ENCODE data around the gene SOCS7.

The SOCS7 gene

DNA sequence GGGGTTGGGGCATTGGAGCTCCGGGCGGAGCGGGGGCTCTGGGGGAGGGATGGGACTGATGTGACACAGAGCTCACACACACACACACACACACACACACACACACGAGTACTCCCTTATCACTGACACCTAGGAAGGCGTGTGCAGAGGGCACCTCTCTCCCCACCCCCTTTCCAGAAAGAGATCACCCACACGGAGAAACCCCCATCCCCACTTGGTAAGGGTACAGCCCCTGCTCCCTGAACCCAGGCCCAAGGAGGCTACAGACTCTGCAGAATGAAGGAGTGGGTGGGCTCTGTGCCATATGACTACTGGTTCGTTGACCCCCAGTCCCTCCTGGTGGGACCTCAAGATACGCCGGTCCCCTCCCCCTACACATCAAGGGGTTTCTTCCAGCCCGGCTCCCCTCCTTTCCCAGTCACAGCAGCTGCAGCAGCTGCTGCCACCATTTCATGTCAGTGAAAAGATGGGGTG, 67.9 kb downstream of the SOCS7 start:
- no peak overlapping the region for H3K4me3 ChIP-seq (ENCODE audit: low read length)
- H4K20me1 ChIP-seq (ENCODE audit: insufficient read depth, low read length) = no peaks in the 10 kb centered on the region
- peaks cover 5% of the 10 kb centered on the region; the same call in 1 of the 2 replicates for H3F3A ChIP-seq (ENCODE audit: insufficient read depth, low read length)
- H3K79me2 ChIP-seq (ENCODE audit: low read length) = no peaks in the 10 kb centered on the region
- no peak for DNase-seq
- H2AFZ ChIP-seq (ENCODE audit: low read length) = no peak overlapping the region
- H3K27me3 ChIP-seq (replicated peaks; ENCODE audit: insufficient read depth, low read length) = peaks cover 38% of the 10 kb centered on the region
- no peaks in the 10 kb centered on the region for H3K9me3 ChIP-seq (replicated peaks; ENCODE audit: insufficient read depth, low read length)
- no peaks in the 10 kb centered on the region for H3K9me2 ChIP-seq (replicated peaks; ENCODE audit: insufficient read depth, low read length)
- TF ChIP-seq EZH2 (optimal IDR thresholded peaks at IDR 0.05; ENCODE audit: low read depth, low read length) (no peak), EZH2phosphoT487 (IDR thresholded peaks at IDR 0.05; ENCODE audit: low read length) (no peak)
- TF ChIP-seq, protein P1, sequence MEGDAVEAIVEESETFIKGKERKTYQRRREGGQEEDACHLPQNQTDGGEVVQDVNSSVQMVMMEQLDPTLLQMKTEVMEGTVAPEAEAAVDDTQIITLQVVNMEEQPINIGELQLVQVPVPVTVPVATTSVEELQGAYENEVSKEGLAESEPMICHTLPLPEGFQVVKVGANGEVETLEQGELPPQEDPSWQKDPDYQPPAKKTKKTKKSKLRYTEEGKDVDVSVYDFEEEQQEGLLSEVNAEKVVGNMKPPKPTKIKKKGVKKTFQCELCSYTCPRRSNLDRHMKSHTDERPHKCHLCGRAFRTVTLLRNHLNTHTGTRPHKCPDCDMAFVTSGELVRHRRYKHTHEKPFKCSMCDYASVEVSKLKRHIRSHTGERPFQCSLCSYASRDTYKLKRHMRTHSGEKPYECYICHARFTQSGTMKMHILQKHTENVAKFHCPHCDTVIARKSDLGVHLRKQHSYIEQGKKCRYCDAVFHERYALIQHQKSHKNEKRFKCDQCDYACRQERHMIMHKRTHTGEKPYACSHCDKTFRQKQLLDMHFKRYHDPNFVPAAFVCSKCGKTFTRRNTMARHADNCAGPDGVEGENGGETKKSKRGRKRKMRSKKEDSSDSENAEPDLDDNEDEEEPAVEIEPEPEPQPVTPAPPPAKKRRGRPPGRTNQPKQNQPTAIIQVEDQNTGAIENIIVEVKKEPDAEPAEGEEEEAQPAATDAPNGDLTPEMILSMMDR (IDR thresholded peaks at IDR 0.05; ENCODE audit: low read length) = no peak
- H3K36me3 ChIP-seq (replicated peaks; ENCODE audit: insufficient read depth, low read length) = no peaks in the 10 kb centered on the region
- no peak overlapping the region for H3K27ac ChIP-seq (ENCODE audit: low read length)
- H3K4me1 ChIP-seq (ENCODE audit: low read length) = peaks cover 21% of the 10 kb centered on the region
- H3K9ac ChIP-seq (ENCODE audit: low read length) = no peak overlapping the region
- H3K4me2 ChIP-seq (ENCODE audit: low read depth, low read length) = no peak overlapping the region

DNA sequence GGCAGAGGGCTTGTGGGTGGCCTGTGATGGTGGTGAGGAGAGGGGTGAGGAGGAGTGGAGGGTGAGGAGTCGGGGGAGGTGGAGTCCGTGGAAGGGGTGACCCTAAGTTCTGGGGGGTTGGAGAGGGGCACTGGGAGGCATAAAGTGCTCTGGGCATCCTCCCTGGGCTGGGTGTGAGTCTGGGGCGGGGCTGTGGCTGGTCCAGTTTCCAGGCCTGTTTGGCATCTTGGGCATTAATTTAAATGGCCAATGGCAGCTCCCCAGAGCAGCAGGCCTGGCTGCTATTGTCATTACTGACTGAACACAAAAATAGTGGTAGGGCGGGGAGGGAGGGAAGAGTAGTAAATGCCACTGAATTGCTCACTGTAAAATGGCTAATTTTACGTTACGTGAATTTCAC, 68.9 kb downstream of the SOCS7 start:
- no peak overlapping the region for H3K4me3 ChIP-seq (ENCODE audit: low read length)
- no peaks in the 10 kb centered on the region for H3K36me3 ChIP-seq (replicated peaks; ENCODE audit: insufficient read depth, low read length)
- H2AFZ ChIP-seq (ENCODE audit: low read length) = no peak overlapping the region
- no peak overlapping the region for H3K27ac ChIP-seq (ENCODE audit: low read length)
- peaks cover 38% of the 10 kb centered on the region for H3K27me3 ChIP-seq (replicated peaks; ENCODE audit: insufficient read depth, low read length)
- no peak overlapping the region for H3K9ac ChIP-seq (ENCODE audit: low read length)
- TF ChIP-seq, protein P1 (IDR thresholded peaks at IDR 0.05; ENCODE audit: low read length) = no peak
- TF ChIP-seq EZH2phosphoT487 (IDR thresholded peaks at IDR 0.05; ENCODE audit: low read length) = no peak
- no peak for TF ChIP-seq EZH2 (optimal IDR thresholded peaks at IDR 0.05; ENCODE audit: low read depth, low read length)
- H3K4me1 ChIP-seq (ENCODE audit: low read length) = peaks cover 13% of the 10 kb centered on the region
- no peaks in the 10 kb centered on the region for H3K79me2 ChIP-seq (ENCODE audit: low read length)
- H3K9me2 ChIP-seq (replicated peaks; ENCODE audit: insufficient read depth, low read length) = no peaks in the 10 kb centered on the region
- H3K9me3 ChIP-seq (replicated peaks; ENCODE audit: insufficient read depth, low read length) = no peaks in the 10 kb centered on the region
- no peaks in the 10 kb centered on the region for H4K20me1 ChIP-seq (ENCODE audit: insufficient read depth, low read length)
- H3F3A ChIP-seq (ENCODE audit: insufficient read depth, low read length) = no peaks in the 10 kb centered on the region
- DNase-seq = no peak
- H3K4me2 ChIP-seq (ENCODE audit: low read depth, low read length) = no peak overlapping the region

DNA sequence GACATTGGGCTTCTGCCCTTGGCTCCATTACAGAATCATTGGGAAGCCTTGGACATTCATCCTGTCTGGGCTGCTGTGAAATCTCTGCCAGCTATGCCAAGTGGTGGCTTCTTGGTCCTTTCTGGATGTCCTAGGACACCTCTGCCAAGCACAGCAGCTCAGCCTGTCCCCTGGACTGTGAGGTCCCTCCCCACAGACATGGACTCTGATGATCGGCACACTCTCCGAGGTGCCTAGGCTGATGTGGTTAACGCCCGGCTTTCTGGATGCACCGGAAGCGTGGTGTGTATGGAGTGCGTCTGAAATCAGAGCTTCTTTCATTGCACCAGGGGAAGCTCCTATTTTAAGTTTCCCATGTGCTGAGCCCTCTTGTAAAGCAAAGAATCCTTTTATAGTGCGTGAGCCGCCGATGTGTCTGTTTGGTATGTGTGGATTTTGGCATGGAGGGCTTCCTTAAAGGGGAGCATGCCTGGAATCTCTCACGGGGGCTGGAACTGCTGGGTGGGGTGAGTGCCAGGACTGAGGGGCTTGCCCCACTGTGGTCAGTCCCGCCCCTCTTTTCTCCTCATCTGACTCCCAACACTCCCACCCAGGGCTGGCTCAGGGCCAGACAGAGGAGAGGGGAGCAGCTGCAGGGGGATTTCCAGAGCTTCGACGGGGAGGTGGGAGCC, 69.7 kb downstream of the SOCS7 start:
- TF ChIP-seq EZH2 (optimal IDR thresholded peaks at IDR 0.05; ENCODE audit: low read depth, low read length) (no peak), EZH2phosphoT487 (IDR thresholded peaks at IDR 0.05; ENCODE audit: low read length) (no peak)
- TF ChIP-seq, protein P1 (IDR thresholded peaks at IDR 0.05; ENCODE audit: low read length) = no peak
- Histone ChIP-seq H3K79me2 (ENCODE audit: low read length) (no peaks in the 10 kb centered on the region), H3K4me1 (ENCODE audit: low read length) (peaks cover 9% of the 10 kb centered on the region), H4K20me1 (ENCODE audit: insufficient read depth, low read length) (no peaks in the 10 kb centered on the region), H3K9me3 (replicated peaks; ENCODE audit: insufficient read depth, low read length) (no peaks in the 10 kb centered on the region), H3K4me2 (ENCODE audit: low read depth, low read length) (0 out of 2 replicates have a peak overlapping the region, but pooled peaks have one; percentile 30), H3K36me3 (replicated peaks; ENCODE audit: insufficient read depth, low read length) (no peaks in the 10 kb centered on the region), H3K27ac (ENCODE audit: low read length) (no peak overlapping the region), H3K27me3 (replicated peaks; ENCODE audit: insufficient read depth, low read length) (peaks cover 38% of the 10 kb centered on the region), H3F3A (ENCODE audit: insufficient read depth, low read length) (no peaks in the 10 kb centered on the region), H3K9ac (ENCODE audit: low read length) (no peak overlapping the region), H3K9me2 (replicated peaks; ENCODE audit: insufficient read depth, low read length) (no peaks in the 10 kb centered on the region), H3K4me3 (ENCODE audit: low read length) (no peak overlapping the region), H2AFZ (ENCODE audit: low read length) (no peak overlapping the region)
- no peak for DNase-seq
